GM12878 (cell line): ENCODE results near the gene PPP6R2. TPM values are rescaled to one million over a fixed set of nuclear protein-coding genes. Genes with fewer than 3 reads are reported as not detected.

ENCODE experiments used
- ATF7 ChIP-seq: fragments of 450-650 bp; IDR thresholded peaks from 2 replicates; pipeline ENCODE4 v1.6.1; 2016; ENCODE audit warnings: low read depth, mild to moderate bottlenecking
- CBX3 ChIP-seq: fragments of 200-600 bp; sonication (generic); IDR thresholded peaks from 2 replicates; pipeline ENCODE4 v1.6.1; 2016; ENCODE audit warnings: low read depth, borderline replicate concordance
- CHD1 ChIP-seq: IDR thresholded peaks from 2 replicates; pipeline ENCODE4 v1.6.1; 2012; ENCODE audit warnings: low read depth, low read length, improper control_type of control experiment
- CREB1 ChIP-seq: IDR thresholded peaks from 2 replicates; pipeline ENCODE4 v1.6.1; 2012; ENCODE audit warnings: low read depth, mild to moderate bottlenecking, inconsistent platforms
- CTCF ChIP-seq, 3 experiments: IDR thresholded peaks in 2 of 3; conservative IDR thresholded peaks in 1 of 3; 2 replicates each; pipeline ENCODE4 v1.5.1; 2011; ENCODE audit warnings: low read depth in 3 of 3, low read length in 3 of 3, mild to moderate bottlenecking in 3 of 3, control low read depth in 2 of 3, moderate library complexity in 2 of 3, inconsistent platforms in 1 of 3, mixed read lengths in 1 of 3; ENCODE audit not compliant: control insufficient read depth in 2 of 3, insufficient read depth in 1 of 3; ENCODE audit errors: extremely low read depth in 1 of 3
- DPF2 ChIP-seq: fragments of 450-650 bp; IDR thresholded peaks from 2 replicates; pipeline ENCODE4 v1.6.1; 2017; ENCODE audit warnings: mild to moderate bottlenecking
- E2F8 ChIP-seq: fragments of 450-650 bp; IDR thresholded peaks from 2 replicates; pipeline ENCODE4 v1.6.1; 2018; ENCODE audit warnings: mild to moderate bottlenecking, low read depth, moderate library complexity; ENCODE audit not compliant: partially characterized antibody
- FOXM1 ChIP-seq: IDR thresholded peaks from 2 replicates; pipeline ENCODE4 v1.6.1; 2012; ENCODE audit warnings: low read depth, mild to moderate bottlenecking, inconsistent platforms, low read length, moderate library complexity
- MAX ChIP-seq: IDR thresholded peaks from 2 replicates; pipeline ENCODE4 v1.6.1; 2012; ENCODE audit warnings: low read depth, low read length, improper control_type of control experiment
- NBN ChIP-seq: fragments of 450-650 bp; IDR thresholded peaks from 2 replicates; pipeline ENCODE4 v1.6.1; 2016
- REST ChIP-seq: IDR thresholded peaks from 2 replicates; pipeline ENCODE4 v1.6.1; 2012; ENCODE audit warnings: mild to moderate bottlenecking, low read depth, low read length
- SREBF2 ChIP-seq: IDR thresholded peaks from 2 replicates; pipeline ENCODE4 v1.6.1; 2012; ENCODE audit warnings: mild to moderate bottlenecking, low read length
- USF1 ChIP-seq: IDR thresholded peaks from 2 replicates; pipeline ENCODE4 v1.6.1; 2011; ENCODE audit warnings: borderline replicate concordance, low read depth, mild to moderate bottlenecking, moderate library complexity, mixed read lengths, low read length; ENCODE audit not compliant: insufficient read depth; ENCODE audit errors: extremely low read length
- ZNF687 ChIP-seq: fragments of 450-650 bp; IDR thresholded peaks from 2 replicates; pipeline ENCODE4 v1.6.1; 2017; ENCODE audit warnings: mild to moderate bottlenecking, moderate library complexity
- polyA plus RNA-seq, 11 experiments: library from polyadenylated mRNA; depleted of rRNA in 4 of 11; unstranded in 6 of 11; stranded (reverse) in 5 of 11; fragments of >200 nt; fragmentation: Nextera tagmentation in 4 of 11; fragmentation: Illumina TruSeq in 1 of 11; extraction: Ambion mirVana in 4 of 11; extraction: Trizol in 1 of 11; gene quantifications; 1 replicate in 1 of 11; 2 replicates in 10 of 11; pipeline versions ENCODE4 v1.2.1 to v1.2.3, GENCODE V29; 2011 to 2016; ENCODE audit warnings: inconsistent platforms in 2 of 11, missing spikeins in 2 of 11, low read depth in 1 of 11
- total RNA-seq, 4 experiments: library from RNA; depleted of rRNA in 3 of 4; stranded (reverse); fragments of >200 nt in 3 of 4; fragmentation: Illumina TruSeq in 1 of 4; extraction: Trizol in 1 of 4; gene quantifications; 2 replicates each; pipeline versions ENCODE4 v1.2.1 to v1.2.3, GENCODE V29; 2013 to 2021

PPP6R2 gene
- total and polyA plus RNA-seq, 10 of the 15 experiments (the other 5 are each of a cell fraction or from before 2014, with no cell fraction given): 0.29 to 52.6 (median 25.4) TPM

- peak; percentile 74; the same call in 1 of the 2 replicates for TF ChIP-seq NBN
- no peak for TF ChIP-seq USF1
- TF ChIP-seq FOXM1: no peak
- no peak for TF ChIP-seq E2F8
- no peak for TF ChIP-seq REST
- no peak for TF ChIP-seq CBX3
- peak in 1 of 3 experiments; percentile 13; a peak in 2 of 6 replicates for TF ChIP-seq CTCF (IDR thresholded peaks at IDR 0.05 in 2 of 3, conservative IDR thresholded peaks at IDR 0.05 in 1 of 3; ENCODE audit: control insufficient read depth in 2 of 3, extremely low read depth in 1 of 3, insufficient read depth in 1 of 3, low read depth in 3 of 3, low read length in 3 of 3)
- TF ChIP-seq CREB1: peak; percentile 62; the same call in 1 of the 2 replicates
- TF ChIP-seq DPF2: peak; percentile 84
- no peak for TF ChIP-seq ZNF687
- 0 out of 2 replicates have a peak, but pooled peaks have one; percentile 11 for TF ChIP-seq MAX
- no peak for TF ChIP-seq SREBF2
- TF ChIP-seq CHD1: no peak
- TF ChIP-seq ATF7: peak; percentile 62
Observed at GRCh38 chr22:50469377-50470305, 126.5 kb downstream of the PPP6R2 start (continued).
